ENCODE data around the gene RBM3.

RBM3 gene

GRCh38 chrX:48578661-48579128 is 4.4 kb downstream of the RBM3 start:
- no peak for DNase-seq (ENCODE audit: low read depth)

GRCh38 chrX:48579259-48579658 is 5.0 kb downstream of the RBM3 start:
- no peak for DNase-seq (ENCODE audit: low read depth)

- no peak for DNase-seq (ENCODE audit: low read depth)
These were observed 6.4 kb downstream of the RBM3 start for GRCh38 chrX:48580662-48581061.

- no peak for DNase-seq (ENCODE audit: low read depth)
These were observed 10.4 kb downstream of the RBM3 start for GRCh38 chrX:48584698-48585097.

GRCh38 chrX:48589482-48590162 is 15.3 kb downstream of the RBM3 start:
- DNase-seq (ENCODE audit: low read depth) = no peak

GRCh38 chrX:48590203-48591103 is 16.2 kb downstream of the RBM3 start:
- DNase-seq (ENCODE audit: low read depth) = no peak

- no peak for DNase-seq (ENCODE audit: low read depth)
These were observed 17.0 kb downstream of the RBM3 start for GRCh38 chrX:48591255-48591791.

- DNase-seq (ENCODE audit: low read depth) = no peak
These were observed 18.7 kb downstream of the RBM3 start for GRCh38 chrX:48592971-48593370.

GRCh38 chrX:48595929-48596328 is 21.6 kb downstream of the RBM3 start:
- no peak for DNase-seq (ENCODE audit: low read depth)

GRCh38 chrX:48597353-48598264 is 23.3 kb downstream of the RBM3 start, which contains the start of gene WDR13:
Gene WDR13 (plus strand): TSS chrX:48597492. CDS start chrX:48597997, 505 bp downstream.
- peak; percentile 88 for DNase-seq (ENCODE audit: low read depth)

- DNase-seq (ENCODE audit: low read depth) = no peak
These were observed 24.3 kb downstream of the RBM3 start for GRCh38 chrX:48598614-48599013.

GRCh38 chrX:48599341-48599740 is 25.1 kb downstream of the RBM3 start:
- no peak for DNase-seq (ENCODE audit: low read depth)

- DNase-seq (ENCODE audit: low read depth) = no peak
These were observed 25.9 kb downstream of the RBM3 start for GRCh38 chrX:48600226-48600625.

GRCh38 chrX:48601741-48602394 is 27.6 kb downstream of the RBM3 start:
- no peak for DNase-seq (ENCODE audit: low read depth)

- no peak for DNase-seq (ENCODE audit: low read depth)
These were observed 30.4 kb downstream of the RBM3 start for GRCh38 chrX:48604701-48605100.

GRCh38 chrX:48606091-48606490 is 31.8 kb downstream of the RBM3 start:
- DNase-seq (ENCODE audit: low read depth) = no peak

GRCh38 chrX:48611703-48612102 is 37.4 kb downstream of the RBM3 start:
- no peak for DNase-seq (ENCODE audit: low read depth)

- no peak for DNase-seq (ENCODE audit: low read depth)
These were observed 39.3 kb downstream of the RBM3 start for GRCh38 chrX:48613502-48614160.

- no peak for DNase-seq (ENCODE audit: low read depth)
These were observed 42.3 kb downstream of the RBM3 start for GRCh38 chrX:48616576-48616975.

- DNase-seq (ENCODE audit: low read depth) = no peak
These were observed 43.5 kb downstream of the RBM3 start for GRCh38 chrX:48617542-48618340.

All from stimulated activated CD4-positive, alpha-beta T cell treated with anti-CD3 and anti-CD28 coated beads, Interleukin-2, amount 100 ng/mL, for 4 hours (primary cell).